Calu3 (cell line): ENCODE measurements around the gene ARFGAP2. TPM values are rescaled to one million over a fixed set of nuclear protein-coding genes. Genes with fewer than 3 reads are reported as not detected.

Experiments used
- BruUV-seq: library from RNA; stranded (reverse); fragments of 400-500 nt; replicated peaks from 2 replicates; lab custom pipeline; 2021; lab: Mats Ljungman, UMichigan
- CTCF ChIA-PET: fragments of 300-600 bp; sonication (Branson Sonifier 250); formaldehyde crosslinking; loops from one replicate; lab custom pipeline; 2022; ENCODE audit warnings: antibody characterized with exemption; lab: Charles Lee
- DNase-seq: peaks from one replicate; pipeline ENCODE4 v3.0.0; 2022
- H3K27ac Mint-ChIP-seq: one replicate; pipeline ENCODE4 v1.8.0; 2022; ENCODE audit warnings: mixed read lengths; ENCODE audit not compliant: unreplicated experiment
- H3K27me3 Mint-ChIP-seq: one replicate; pipeline ENCODE4 v1.8.0; 2022; ENCODE audit warnings: mixed read lengths; ENCODE audit not compliant: unreplicated experiment
- H3K36me3 Mint-ChIP-seq: one replicate; pipeline ENCODE4 v1.8.0; 2022; ENCODE audit warnings: mild to moderate bottlenecking, moderate library complexity, mixed read lengths; ENCODE audit not compliant: insufficient read depth, unreplicated experiment
- H3K4me1 Mint-ChIP-seq: one replicate; pipeline ENCODE4 v1.8.0; 2022; ENCODE audit warnings: mild to moderate bottlenecking, low read depth, mixed read lengths; ENCODE audit not compliant: unreplicated experiment
- H3K4me3 Mint-ChIP-seq: one replicate; pipeline ENCODE4 v1.8.0; 2022; ENCODE audit warnings: mild to moderate bottlenecking, low read depth, moderate library complexity, mixed read lengths; ENCODE audit not compliant: unreplicated experiment
- H3K9me3 Mint-ChIP-seq: one replicate; pipeline ENCODE4 v1.8.0; 2022; ENCODE audit warnings: low read depth, mixed read lengths; ENCODE audit not compliant: unreplicated experiment
- CTCF ChIP-seq: fragments of 200-600 bp; IDR thresholded peaks from one replicate; pipeline ENCODE4 v1.8.0; 2022; ENCODE audit warnings: antibody characterized with exemption; ENCODE audit not compliant: unreplicated experiment
- intact Hi-C: fragments of 100-400 bp; cut with micrococcal nuclease; formaldehyde crosslinking; loops from one replicate; pipeline ENCODE4 v1.10.0; 2022; ENCODE audit not compliant: unreplicated experiment
- total RNA-seq: library from RNA; stranded (reverse); gene quantifications from 2 replicates; pipeline ENCODE4 v1.2.3, GENCODE V29; 2022

Gene ARFGAP2
- total RNA-seq, 1 experiment from 2014 or later = 108 TPM

- CTCF ChIA-PET = interaction anchor here (0.8 to 2.3 kb wide), 6 partner anchors 8 to 91 kb away, joined by 3 to 12 read pairs (median 4); partner anchors contain the start of genes ACP2, DDB2 and NR1H3
- no peak overlapping the region for H3K4me3 Mint-ChIP-seq
- peaks cover 23% of the 10 kb centered on the region for H3K4me1 Mint-ChIP-seq
- no TSS peak for BruUV-seq
- H3K27me3 Mint-ChIP-seq = no peaks in the 10 kb centered on the region
- peak; percentile 73 for TF ChIP-seq CTCF
- no peaks in the 10 kb centered on the region for H3K9me3 Mint-ChIP-seq
- H3K36me3 Mint-ChIP-seq = peaks cover 43% of the 10 kb centered on the region
- intact Hi-C loops = loop anchor here (5.0 kb wide), 2 partner anchors 33 to 178 kb away; partner anchors contain the start of gene DDB2
- H3K27ac Mint-ChIP-seq = peak overlapping the region; percentile 52
- DNase-seq = peak; percentile 66
These were observed 2.9 kb upstream of the ARFGAP2 start for GRCh38 chr11:47179655-47179991.

GRCh38 chr11:47178737-47179654 lies 2.3 kb upstream of the ARFGAP2 start:
- Mint-ChIP-seq H3K27ac (peak overlapping the region; percentile 52), H3K4me3 (no peak overlapping the region), H3K9me3 (no peaks in the 10 kb centered on the region), H3K27me3 (no peaks in the 10 kb centered on the region), H3K36me3 (peaks cover 46% of the 10 kb centered on the region), H3K4me1 (peaks cover 23% of the 10 kb centered on the region)
- BruUV-seq = no TSS peak
- no peak for DNase-seq
- no peak for TF ChIP-seq CTCF
- intact Hi-C loops = loop anchor here (5.0 kb wide), 2 partner anchors 33 to 178 kb away; partner anchors contain the start of gene DDB2
- CTCF ChIA-PET = interaction anchor here (0.8 to 3.8 kb wide), 8 partner anchors 9 to 92 kb away, joined by 3 to 22 read pairs (median 4); partner anchors contain the start of genes ACP2, DDB2 and NR1H3

- no peaks in the 10 kb centered on the region for H3K9me3 Mint-ChIP-seq
- intact Hi-C loops = loop anchor here (5.0 kb wide), 2 partner anchors 34 to 179 kb away; partner anchors contain the start of gene DDB2
- CTCF ChIA-PET = interaction anchor here (0.6 to 3.8 kb wide), 6 partner anchors 9 to 80 kb away, joined by 3 to 22 read pairs (median 4); partner anchors contain the start of genes ACP2 and NR1H3
These were observed 1.6 kb upstream of the ARFGAP2 start for GRCh38 chr11:47178316-47178715.

More at GRCh38 chr11:47178316-47178715, 1.6 kb upstream of the ARFGAP2 start:
- H3K4me3 Mint-ChIP-seq = peak overlapping the region; percentile 98
- no peak for TF ChIP-seq CTCF
- BruUV-seq = no TSS peak
- DNase-seq = no peak
- H3K4me1 Mint-ChIP-seq = peaks cover 23% of the 10 kb centered on the region
- no peaks in the 10 kb centered on the region for H3K27me3 Mint-ChIP-seq
- H3K27ac Mint-ChIP-seq = no peak overlapping the region
- H3K36me3 Mint-ChIP-seq = peaks cover 53% of the 10 kb centered on the region
